GM21515 (cell line): ENCODE data around the gene NPAS2.

Experiments used
- ATAC-seq: cut with Tn5 transposase; IDR thresholded peaks from one replicate; pipeline ENCODE4 v1.9.1; 2021; ENCODE audit not compliant: unreplicated experiment

The NPAS2 gene

DNA sequence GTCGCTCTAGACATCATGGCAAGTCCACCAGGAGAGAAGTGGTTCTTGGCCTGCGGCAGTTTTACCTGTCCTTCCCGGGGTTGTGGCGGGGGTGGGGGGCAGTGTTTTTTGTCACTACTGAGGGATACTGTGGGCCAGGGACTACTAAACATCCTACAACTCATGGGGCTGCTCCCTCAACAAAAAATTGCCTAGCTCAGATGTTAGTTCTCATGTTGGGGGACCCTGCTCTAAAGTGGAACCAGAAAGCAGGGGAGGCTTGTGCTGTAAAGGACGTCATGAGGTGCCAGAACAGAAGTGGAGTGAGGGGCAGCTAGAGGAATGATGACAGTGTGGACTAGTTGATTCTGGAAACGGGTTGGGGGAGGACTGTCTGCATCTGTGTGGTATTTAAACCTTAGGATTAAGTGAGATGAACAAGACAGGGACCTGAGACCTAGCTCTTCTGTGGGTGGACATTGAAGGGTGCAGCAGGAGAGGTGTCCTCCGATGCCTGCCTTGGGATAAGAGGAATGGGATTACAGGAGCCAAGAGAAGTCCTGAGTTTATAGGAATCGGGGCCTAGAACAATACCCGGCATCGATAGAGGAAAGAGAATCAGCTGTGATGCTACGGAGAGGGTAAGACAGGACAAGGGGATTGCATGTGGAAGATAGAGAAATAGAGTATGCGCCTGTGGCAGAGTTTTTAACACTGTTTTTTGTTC lies 184.8 kb downstream of the NPAS2 start:
- no peak for ATAC-seq

DNA sequence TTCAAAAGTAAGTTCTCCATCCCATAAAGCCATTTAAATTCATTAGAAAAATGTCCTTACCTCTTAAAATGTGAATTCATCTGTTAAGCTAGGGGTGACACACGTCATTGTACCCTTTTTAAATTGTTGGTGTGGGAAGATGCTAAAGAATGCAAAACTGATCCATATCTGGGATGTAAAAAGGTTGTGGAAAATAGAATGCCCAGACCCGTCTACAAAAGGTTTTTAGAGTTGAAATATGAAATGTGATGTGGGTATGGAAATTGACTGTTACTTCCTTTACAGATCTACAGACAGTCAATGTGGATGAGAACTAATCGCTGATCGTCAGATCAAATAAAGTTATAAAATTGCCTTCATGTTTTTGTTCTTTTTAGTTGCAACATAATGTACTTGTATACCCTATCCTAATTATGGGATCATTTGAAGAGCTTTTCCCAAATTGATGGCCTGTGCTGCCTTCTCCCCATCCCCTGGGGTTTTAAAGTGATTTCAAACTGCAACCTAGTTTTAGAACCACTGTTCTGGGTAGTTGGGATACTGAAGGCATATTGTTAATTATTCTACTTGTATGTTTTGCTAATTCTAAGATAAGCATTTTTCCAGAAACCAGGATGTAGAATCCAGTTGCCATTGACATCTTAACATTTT lies 186.3 kb downstream of the NPAS2 start:
- ATAC-seq = no peak

DNA sequence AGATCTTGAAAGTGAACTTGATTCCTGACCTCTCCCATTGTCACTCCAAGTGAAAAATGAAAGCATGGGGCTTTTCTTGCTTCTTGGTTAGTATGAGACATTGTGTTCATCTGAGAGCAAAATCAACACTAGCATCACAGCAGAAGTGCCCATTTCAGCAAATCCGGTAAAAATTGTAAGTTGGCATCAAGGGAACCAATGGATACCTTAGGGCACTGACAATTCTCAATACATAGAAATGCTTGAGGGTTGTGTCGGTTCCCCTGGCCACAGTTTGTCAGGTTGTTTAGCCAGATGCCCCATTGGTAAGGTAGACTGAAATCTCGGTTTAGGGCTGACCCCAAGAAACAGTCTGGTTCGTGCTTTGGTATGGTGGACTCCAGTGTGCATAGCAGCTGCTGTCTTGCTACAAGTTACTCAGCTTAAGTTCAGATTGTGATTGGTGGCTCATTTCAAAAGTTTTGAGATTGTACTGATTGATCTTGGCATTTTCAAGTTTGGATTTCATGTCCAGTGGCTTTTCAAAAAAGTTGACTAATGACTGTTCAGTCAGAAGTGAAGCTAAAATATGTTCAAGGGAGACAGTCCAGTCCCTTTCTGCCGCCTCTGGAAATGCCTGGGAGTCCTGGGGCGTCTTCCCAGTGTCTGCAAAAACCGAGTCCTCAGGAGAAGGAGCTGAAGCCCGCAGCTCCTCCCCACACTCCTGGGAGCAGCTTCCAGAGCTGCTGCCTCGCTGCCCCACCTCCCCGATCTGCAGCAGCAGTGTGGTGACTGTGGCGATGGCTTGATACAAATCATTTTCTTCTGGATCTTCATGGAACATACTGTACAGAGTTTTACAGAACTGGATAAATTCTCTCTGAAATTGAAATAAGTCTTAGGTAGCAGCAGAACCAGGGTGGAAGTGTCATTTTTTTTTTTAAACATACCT lies 187.7 kb downstream of the NPAS2 start:
- ATAC-seq = no peak

DNA sequence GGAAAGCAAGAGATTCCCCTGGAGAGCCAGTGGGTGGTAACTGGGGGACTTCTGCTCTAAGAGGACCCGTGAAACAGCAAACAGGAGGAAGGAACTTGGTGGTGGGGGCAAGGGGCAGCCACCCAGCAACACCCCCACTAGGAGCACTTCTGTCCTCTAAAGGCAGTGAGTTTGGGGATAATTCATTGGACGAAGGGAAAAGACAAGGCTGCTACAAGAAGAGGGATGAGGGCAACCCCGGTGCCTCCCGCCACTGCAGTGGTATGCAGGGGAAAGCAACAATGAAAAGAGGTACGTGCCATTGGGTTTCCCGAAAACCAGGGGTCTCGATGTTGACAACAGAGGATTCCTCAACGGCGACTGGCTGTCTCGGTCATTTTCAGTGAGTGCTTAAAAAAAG lies 191.2 kb downstream of the NPAS2 start:
- no peak for ATAC-seq

DNA sequence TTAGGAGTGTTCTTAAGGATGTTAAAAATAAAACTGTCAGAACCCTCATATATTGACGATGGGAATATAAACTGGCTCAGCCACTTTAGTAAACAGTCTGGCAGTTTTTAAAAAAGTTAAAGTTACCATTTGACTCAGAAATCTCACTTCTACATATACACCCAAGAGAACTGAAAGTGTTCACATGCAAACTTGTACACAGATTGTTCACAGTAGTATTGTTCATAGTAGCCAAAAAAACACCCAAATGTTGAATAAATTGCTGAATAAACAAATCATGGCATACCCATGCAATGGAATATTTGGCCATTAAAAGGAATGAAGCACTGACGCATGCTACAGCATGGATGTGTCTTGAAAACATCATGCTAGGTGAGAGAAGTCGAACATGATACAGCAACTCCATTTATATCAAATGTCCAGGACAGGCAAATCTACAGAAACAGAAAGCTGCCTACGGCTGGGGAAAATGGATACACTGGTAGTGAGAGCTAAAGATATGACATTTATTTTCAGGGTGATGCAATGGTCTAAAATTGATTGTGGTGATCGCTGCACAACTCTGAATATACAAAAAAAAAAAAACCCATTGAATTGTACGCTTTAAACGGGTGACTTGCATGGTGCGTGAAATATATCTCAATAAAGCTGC lies 192.2 kb downstream of the NPAS2 start:
- ATAC-seq = peak; percentile 86

DNA sequence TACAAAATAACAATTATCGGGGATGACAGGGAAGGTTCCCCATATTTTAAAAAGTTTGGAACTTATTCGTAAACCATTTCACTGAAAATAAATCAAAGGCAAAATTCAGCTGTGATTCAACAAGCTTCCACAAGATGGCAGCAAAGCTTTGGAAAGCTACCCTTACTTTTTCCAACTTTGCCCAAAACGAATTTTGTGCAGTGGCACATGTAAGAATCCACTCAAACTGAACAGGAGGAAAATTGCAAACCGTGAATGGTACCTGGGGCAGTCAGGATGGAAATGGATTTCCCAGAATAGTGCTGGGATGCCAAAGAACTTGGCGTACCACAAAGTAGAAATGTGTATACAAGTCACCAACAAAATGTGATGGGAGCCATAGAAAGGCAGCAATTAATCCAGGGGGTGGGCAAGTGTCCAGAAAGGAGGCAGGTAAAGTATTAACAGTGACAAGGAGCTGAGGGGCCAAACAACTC lies 192.8 kb downstream of the NPAS2 start:
- ATAC-seq = no peak

DNA sequence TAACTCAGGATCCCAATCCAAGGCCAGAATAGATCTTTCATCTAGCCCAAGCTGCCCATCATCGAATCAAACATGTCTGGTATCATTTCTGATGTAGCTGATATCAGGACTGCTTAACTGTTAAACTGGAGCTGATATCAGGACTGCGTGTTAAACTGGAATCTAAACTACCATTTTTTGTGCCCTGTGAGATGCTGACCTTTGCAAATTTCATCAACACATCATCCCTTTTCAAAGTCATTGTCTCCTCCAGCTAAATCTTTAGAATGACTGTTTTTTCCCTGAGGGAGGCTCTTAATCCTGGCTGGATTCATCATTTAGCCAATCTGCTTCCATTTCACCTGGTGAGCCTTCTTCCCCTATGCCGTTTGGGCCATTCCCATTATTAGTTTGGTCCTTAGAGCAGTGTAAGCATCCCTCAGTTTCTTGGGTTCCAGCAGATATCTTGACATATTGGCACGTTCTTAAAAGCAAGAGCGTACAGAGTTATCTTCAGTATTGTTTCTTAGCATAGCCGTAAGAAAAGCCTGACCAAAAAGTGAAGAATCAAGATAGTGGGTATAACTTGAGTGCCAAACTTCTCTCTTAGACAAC lies 194.4 kb downstream of the NPAS2 start:
- ATAC-seq = no peak

DNA sequence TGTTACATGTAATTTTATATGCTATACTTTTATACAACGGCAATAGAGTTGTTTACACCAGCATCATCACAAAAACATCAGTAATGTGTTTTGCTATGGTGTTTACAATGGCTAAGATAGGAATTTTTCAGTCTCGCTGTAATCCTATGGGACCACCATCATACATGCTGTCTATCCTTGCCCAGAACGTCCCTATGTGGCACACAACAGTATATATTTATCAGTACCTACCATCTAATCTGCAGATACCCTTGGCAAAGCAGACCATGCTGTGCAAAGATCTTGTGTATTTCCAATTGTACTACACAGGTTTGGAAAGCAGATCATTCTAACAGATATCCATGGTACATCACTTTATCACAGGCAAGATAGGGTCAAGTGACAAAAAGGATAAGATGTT lies 197.4 kb downstream of the NPAS2 start:
- ATAC-seq = no peak

DNA sequence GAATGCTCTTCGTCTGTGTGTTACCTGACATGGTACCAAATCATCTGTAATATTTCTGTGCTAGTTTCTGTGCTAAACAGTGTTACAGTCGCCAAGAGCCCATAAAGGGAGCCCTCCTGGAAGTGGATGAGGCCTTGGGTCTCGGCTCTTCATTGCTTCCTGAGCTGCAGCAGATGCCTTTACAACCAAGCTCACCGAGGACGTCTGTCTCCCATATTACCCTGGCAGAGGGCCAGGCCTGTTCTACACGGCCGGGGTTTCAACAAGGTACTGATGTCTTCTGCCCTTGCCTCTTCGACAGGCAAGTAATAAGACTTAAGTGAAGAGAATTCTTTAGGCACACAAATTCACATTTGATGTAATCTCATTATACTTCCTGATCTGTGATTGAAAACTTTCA lies 199.0 kb downstream of the NPAS2 start:
- ATAC-seq = no peak

DNA sequence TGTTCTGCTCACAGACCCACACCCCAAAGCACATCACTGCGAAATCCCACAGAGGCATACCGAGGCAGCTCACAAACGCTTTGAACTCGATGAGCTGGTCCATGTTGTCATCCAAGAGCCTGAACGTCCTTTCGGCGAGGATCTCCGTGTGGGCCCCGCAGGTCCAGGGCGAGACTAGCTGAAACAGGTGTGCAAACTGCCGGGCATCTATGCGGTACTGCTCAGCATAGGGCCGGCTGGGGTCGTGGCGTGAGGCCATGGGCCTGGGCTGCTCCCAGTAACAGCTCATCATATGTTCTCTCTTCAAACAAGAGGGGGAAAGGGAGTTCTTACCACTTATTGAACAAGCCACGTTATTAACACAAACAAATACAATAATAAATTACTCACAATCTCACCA lies 202.3 kb downstream of the NPAS2 start:
- no peak for ATAC-seq

DNA sequence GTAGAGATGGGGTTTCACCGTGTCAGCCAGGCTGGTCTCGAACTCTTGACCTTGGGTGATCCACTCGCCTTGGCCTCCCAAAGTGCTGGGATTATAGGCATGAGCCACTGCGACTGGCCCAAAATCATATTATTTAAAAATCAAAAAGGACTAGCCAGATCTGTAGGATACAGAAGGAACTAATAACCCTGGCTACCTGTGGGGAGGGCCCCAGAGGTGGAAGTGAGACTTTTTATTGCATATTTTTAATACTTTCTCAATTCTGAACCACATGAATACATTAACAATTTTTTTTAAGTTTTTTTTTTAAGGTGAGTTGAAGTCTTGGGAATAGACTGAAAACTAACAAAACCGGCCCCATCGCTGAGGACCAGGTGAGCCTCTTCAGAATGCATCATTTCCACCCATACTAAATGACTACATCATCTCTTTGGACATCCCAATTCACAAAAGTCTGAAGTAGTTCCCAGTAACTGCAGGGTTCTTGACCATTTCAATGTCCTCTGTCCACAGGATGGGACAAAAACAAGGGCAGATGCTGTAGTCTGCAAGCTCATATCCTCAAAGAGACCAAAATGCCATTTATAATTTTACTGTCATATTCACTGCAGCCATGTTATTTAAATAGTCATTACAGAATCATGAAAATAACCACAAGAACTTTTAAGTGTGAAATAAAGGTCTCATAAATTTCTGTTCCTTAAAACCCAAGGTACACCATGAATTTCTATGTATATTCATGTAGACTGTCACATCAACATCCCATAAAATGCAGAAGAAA lies 203.6 kb downstream of the NPAS2 start:
- ATAC-seq = no peak

DNA sequence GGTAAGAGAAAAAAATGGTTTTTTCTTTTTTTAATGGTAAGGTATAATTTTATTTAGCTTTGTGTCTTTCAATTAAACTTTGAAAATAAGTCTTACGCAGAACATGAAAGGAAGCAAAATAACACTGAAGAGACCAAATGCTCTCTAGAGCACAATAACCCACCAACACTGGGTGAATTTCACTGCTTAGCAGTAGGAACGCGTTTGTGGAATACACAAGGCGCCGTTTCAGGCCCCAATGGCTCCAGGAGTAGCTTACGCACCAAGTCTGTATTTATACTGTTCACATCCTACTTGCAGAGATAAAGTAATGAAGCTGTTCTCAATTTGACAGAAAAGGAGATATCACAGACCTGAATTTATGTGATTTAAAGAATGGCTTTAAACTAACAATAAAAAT lies 205.6 kb downstream of the NPAS2 start:
- no peak for ATAC-seq

DNA sequence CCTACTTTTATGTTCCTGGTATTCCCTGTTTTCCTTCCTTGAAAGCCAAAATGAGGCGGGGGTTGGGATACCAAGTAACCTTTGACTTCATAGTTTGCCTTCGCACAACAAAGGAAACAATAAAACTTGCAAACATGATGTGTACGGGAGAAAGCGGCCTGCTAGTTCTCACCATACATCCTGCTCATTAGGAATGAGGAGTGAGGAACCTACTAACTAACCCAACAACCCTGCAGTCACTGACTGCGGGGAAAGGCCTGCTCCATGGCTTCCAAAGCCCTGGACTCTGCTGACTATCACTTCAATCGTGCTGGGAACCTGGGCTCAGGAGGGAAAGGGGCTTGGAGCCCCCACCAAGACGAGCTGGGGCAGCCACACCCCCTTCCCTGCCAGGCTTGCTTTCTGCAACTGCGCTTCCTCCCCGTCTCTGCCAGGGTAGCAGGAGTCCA lies 206.3 kb downstream of the NPAS2 start:
- ATAC-seq = no peak

DNA sequence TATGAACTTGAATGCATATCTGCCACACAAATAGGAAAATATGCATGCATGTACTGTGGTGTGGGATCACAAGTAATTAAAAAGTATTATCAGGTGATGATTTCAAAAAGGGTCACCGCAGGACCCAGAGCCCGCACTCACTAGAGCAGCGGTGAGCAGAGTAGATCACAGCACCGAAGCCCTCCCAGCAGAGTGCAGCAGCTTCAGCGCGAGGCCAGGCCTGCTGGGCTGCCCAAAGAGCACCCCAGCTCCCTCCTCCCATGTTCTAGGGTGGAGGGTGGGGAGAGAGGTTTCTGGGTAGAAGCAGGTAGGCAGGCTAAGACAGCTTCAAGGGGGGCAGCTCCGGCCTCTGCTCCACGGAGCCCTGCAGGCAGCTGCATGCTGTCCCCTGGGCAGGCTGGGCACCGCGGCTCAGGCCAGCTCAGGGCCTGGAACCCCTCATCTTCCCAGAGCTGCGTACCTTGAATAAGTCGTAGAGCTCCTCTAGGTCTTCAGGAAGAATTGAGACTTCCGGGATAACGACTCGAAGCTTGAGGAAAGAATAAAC lies 207.1 kb downstream of the NPAS2 start:
- ATAC-seq = no peak

DNA sequence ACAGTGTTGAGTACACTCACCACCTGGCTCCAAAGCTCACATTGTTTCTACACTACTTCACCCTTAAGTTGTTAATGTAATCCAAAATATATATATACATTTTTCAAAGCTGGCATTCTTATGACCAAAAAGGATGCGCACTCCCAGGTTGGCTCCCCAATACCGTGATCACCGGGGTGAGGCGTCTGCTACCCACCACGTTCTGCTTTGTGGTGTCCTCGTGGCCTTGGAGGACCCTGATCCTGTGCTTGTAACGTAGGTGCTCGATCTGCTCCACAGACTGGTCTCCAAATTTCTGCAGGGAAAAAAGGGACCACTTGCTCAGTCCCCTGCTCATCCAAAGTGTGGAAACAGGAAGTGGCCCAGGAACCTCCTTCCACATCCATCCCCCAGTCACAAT lies 207.9 kb downstream of the NPAS2 start:
- ATAC-seq = no peak

DNA sequence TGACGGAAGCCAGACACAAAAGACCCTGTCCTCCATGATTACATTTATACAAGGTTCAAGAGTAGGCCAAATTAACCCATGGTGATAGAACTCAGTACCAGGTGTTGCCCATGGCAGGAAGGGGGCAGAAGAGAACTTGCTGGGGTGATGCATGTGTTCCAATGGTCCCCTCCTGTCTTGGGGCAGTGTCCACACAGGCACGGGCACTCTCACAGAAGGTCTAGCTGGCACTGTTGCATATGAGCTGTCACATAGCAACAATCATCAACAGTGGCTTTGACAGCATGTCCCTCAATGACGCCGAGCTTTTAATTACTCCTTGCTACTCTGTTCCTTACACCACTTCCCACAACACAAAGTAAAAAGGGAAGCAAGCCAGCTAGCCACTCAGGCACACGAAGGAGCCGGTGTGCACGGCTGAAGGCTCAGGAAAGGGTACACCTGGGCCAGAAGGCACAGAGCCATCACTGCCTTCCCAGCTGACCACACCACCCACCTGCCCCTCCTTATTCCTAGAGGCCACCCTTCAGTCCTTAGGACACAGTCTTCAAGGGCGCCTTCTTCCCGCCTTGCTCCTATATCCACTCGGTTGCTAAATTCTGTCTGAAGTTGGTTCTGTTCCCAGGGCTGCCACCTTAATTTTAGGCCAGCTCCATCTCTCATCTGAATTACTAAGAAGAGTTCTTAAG lies 211.1 kb downstream of the NPAS2 start:
- ATAC-seq = no peak

DNA sequence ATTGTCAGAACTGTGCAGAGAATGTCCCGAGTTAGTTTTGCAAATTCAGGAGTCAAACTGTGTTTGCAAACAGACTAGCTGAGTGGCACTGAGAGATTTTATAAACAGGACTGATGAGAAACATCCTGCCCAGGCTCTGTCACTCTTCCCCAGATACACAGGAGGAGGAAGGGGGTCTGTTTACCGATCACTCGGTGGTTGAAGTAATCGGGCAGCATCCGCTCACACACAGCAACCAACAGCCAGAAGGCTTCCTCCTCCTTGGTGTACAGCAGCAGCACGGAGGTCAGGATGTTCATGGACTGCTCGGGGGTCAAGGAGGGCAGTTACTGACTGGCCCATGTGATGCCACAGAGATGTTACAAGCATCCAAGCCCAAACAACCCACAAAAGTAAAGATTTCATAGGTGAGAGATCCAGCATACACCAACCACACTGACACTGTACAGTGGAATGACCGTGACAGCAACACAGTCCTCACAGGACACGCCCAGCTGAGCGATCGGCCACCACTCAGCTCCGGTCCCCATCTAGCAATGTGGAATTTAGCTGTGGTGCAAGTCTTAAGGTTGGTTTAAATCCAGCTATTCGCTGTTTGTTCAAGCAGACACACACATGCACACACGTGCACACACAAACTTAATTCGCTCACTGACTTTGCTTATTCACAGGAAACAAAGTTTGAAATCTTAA lies 212.3 kb downstream of the NPAS2 start:
- ATAC-seq = no peak

DNA sequence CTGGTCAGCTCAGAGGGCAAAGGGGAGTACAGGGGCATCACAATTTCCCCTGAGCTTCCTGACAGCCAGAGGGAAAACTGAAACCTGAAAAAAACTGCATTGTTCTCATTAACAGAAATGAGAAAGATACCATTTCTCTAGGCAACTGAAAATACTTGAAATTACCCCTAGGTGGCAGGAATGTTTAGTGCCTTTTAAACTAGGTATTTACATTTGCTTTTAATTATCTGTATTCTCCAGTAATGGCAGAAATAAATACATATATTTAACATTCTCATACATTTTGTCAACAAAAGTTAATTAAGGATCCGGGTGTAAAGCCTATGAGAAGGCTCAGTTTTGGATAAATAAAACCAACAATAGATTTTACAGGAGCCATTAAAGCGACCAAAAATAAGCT lies 216.6 kb downstream of the NPAS2 start:
- no peak for ATAC-seq
